HepG2 (cell line): ENCODE measurements around the gene CYP46A1. TPM values are rescaled to one million over a fixed set of nuclear protein-coding genes. Genes with fewer than 3 reads are reported as not detected.

ENCODE experiments used
- CENPBD1 ChIP-seq: sonication (generic); formaldehyde crosslinking; IDR thresholded peaks from 2 replicates; pipeline ENCODE4 v1.8.0; 2022; ENCODE audit warnings: missing genetic modification reagents, low read depth, mild to moderate bottlenecking, borderline replicate concordance
- GABPA ChIP-seq, 2 experiments: IDR thresholded peaks; 2 replicates each; pipeline ENCODE4 v1.6.1; 2011 to 2016; ENCODE audit warnings: low read depth in 2 of 2, low read length in 1 of 2, missing biosample characterization in 1 of 2, missing genetic modification characterization in 1 of 2
- GABPB1 ChIP-seq: IDR thresholded peaks from 2 replicates; pipeline ENCODE4 v1.6.1; 2016; ENCODE audit warnings: mild to moderate bottlenecking, missing genetic modification reagents, moderate library complexity, missing compliant biosample characterization
- HCFC1 ChIP-seq: fragments of 150-350 bp; IDR thresholded peaks from 2 replicates; pipeline ENCODE4 v1.6.1; 2014; ENCODE audit warnings: low read depth, low read length
- MEF2D ChIP-seq: sonication (generic); formaldehyde crosslinking; IDR thresholded peaks from 2 replicates; pipeline ENCODE4 v1.5.1; 2020; ENCODE audit warnings: mild to moderate bottlenecking, missing genetic modification reagents
- POLR2A ChIP-seq, 2 experiments: IDR thresholded peaks; 2 replicates each; pipeline ENCODE4 v1.6.1; 2011; ENCODE audit warnings: low read depth in 2 of 2, low read length in 2 of 2, mild to moderate bottlenecking in 1 of 2, moderate library complexity in 1 of 2; ENCODE audit not compliant: insufficient read depth in 1 of 2
- RELA ChIP-seq: sonication (generic); formaldehyde crosslinking; IDR thresholded peaks from 2 replicates; pipeline ENCODE4 v1.4.0; 2020; ENCODE audit warnings: missing genetic modification reagents
- THRA ChIP-seq: sonication (generic); formaldehyde crosslinking; IDR thresholded peaks from 2 replicates; pipeline ENCODE4 v1.4.0; 2020; ENCODE audit warnings: missing genetic modification reagents, borderline replicate concordance
- ZBTB49 ChIP-seq: sonication (generic); formaldehyde crosslinking; IDR thresholded peaks from 2 replicates; pipeline ENCODE4 v1.4.0; 2020; ENCODE audit warnings: missing genetic modification reagents, borderline replicate concordance
- ZNF33B ChIP-seq: sonication (generic); formaldehyde crosslinking; IDR thresholded peaks from 2 replicates; pipeline ENCODE4 v1.5.1; 2020; ENCODE audit warnings: mild to moderate bottlenecking, missing genetic modification reagents
- ZNF484 ChIP-seq: sonication (generic); formaldehyde crosslinking; IDR thresholded peaks from 2 replicates; pipeline ENCODE4 v1.5.1; 2020; ENCODE audit warnings: mild to moderate bottlenecking, low read depth, missing genetic modification reagents, borderline replicate concordance
- ZNF496 ChIP-seq: sonication (generic); formaldehyde crosslinking; IDR thresholded peaks from 2 replicates; pipeline ENCODE4 v1.8.1; 2023; ENCODE audit warnings: mild to moderate bottlenecking, moderate library complexity, missing genetic modification reagents; ENCODE audit not compliant: insufficient replicate concordance
- ZNF543 ChIP-seq: sonication (generic); formaldehyde crosslinking; IDR thresholded peaks from 2 replicates; pipeline ENCODE4 v1.4.0; 2020; ENCODE audit warnings: mild to moderate bottlenecking, missing genetic modification reagents
- ZNF576 ChIP-seq: sonication (generic); formaldehyde crosslinking; IDR thresholded peaks from 2 replicates; pipeline ENCODE4 v1.4.0; 2020; ENCODE audit warnings: mild to moderate bottlenecking, missing genetic modification reagents
- ZNF644 ChIP-seq: IDR thresholded peaks from 2 replicates; pipeline ENCODE4 v1.6.1; 2016; ENCODE audit warnings: low read depth
- polyA plus RNA-seq, 8 experiments: library from polyadenylated mRNA; depleted of rRNA in 3 of 8; stranded (reverse) in 7 of 8; unstranded in 1 of 8; fragments of >200 nt; fragmentation: Illumina TruSeq in 4 of 8; extraction: Trizol in 4 of 8; gene quantifications; 2 replicates each; pipeline versions ENCODE4 v1.2.1 to v1.2.3, GENCODE V29; 2011 to 2016; ENCODE audit warnings: low read depth in 4 of 8, missing spikeins in 1 of 8, mixed read lengths in 1 of 8; ENCODE audit not compliant: insufficient read depth in 1 of 8
- total RNA-seq, 5 experiments: library from RNA; depleted of rRNA; stranded (reverse); fragments of >200 nt; fragmentation: Illumina TruSeq; extraction: Trizol; gene quantifications; 2 replicates each; pipeline ENCODE4 v1.2.3, GENCODE V29; 2016; ENCODE audit warnings: low read depth in 1 of 5
- TF ChIP-seq, protein P1 (sequence below): sonication (generic); formaldehyde crosslinking; IDR thresholded peaks from 2 replicates; pipeline ENCODE4 v1.9.0; 2022; ENCODE audit warnings: missing genetic modification reagents, mild to moderate bottlenecking, borderline replicate concordance
- TF ChIP-seq, protein P2 (sequence below): sonication (generic); formaldehyde crosslinking; IDR thresholded peaks from 2 replicates; pipeline ENCODE4 v1.5.1; 2020; ENCODE audit warnings: missing genetic modification reagents, mild to moderate bottlenecking, borderline replicate concordance

The CYP46A1 gene
- total and polyA plus RNA-seq, 2 of the 13 experiments (the other 11 are each of a cell fraction or from before 2014, with no cell fraction given) = not detected

- TF ChIP-seq, protein P1, sequence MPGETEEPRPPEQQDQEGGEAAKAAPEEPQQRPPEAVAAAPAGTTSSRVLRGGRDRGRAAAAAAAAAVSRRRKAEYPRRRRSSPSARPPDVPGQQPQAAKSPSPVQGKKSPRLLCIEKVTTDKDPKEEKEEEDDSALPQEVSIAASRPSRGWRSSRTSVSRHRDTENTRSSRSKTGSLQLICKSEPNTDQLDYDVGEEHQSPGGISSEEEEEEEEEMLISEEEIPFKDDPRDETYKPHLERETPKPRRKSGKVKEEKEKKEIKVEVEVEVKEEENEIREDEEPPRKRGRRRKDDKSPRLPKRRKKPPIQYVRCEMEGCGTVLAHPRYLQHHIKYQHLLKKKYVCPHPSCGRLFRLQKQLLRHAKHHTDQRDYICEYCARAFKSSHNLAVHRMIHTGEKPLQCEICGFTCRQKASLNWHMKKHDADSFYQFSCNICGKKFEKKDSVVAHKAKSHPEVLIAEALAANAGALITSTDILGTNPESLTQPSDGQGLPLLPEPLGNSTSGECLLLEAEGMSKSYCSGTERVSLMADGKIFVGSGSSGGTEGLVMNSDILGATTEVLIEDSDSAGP (CRISPR knock-in tag) = peak; percentile 23; the same call in 1 of the 2 replicates
- TF ChIP-seq MEF2D = 0 out of 2 replicates have a peak, but pooled peaks have one; percentile 50
- TF ChIP-seq CENPBD1 = no peak
- no peak for TF ChIP-seq RELA (CRISPR knock-in tag)
- no peak for TF ChIP-seq THRA (CRISPR knock-in tag)
- TF ChIP-seq ZBTB49 (CRISPR knock-in tag) = no peak
- TF ChIP-seq, protein P2, sequence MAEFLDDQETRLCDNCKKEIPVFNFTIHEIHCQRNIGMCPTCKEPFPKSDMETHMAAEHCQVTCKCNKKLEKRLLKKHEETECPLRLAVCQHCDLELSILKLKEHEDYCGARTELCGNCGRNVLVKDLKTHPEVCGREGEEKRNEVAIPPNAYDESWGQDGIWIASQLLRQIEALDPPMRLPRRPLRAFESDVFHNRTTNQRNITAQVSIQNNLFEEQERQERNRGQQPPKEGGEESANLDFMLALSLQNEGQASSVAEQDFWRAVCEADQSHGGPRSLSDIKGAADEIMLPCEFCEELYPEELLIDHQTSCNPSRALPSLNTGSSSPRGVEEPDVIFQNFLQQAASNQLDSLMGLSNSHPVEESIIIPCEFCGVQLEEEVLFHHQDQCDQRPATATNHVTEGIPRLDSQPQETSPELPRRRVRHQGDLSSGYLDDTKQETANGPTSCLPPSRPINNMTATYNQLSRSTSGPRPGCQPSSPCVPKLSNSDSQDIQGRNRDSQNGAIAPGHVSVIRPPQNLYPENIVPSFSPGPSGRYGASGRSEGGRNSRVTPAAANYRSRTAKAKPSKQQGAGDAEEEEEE = no peak
- no peak for TF ChIP-seq ZNF576 (CRISPR knock-in tag)
- TF ChIP-seq HCFC1 = peak; percentile 44; the same call in 1 of the 2 replicates
- no peak for TF ChIP-seq ZNF33B (CRISPR knock-in tag)
- TF ChIP-seq ZNF496 = no peak
- no peak for TF ChIP-seq ZNF484 (CRISPR knock-in tag)
- TF ChIP-seq POLR2A (IDR thresholded peaks at IDR 0.05; ENCODE audit: insufficient read depth in 1 of 2, low read depth in 2 of 2, low read length in 2 of 2) = peak; percentile 35 to 54; a peak in 2 of 4 replicates
- TF ChIP-seq GABPB1 (CRISPR knock-in tag) = peak; percentile 83
- TF ChIP-seq ZNF543 (CRISPR knock-in tag) = no peak
- TF ChIP-seq ZNF644 (CRISPR knock-in tag) = no peak
- TF ChIP-seq GABPA (IDR thresholded peaks at IDR 0.05; ENCODE audit: low read depth, low read length) = no peak
- peak; percentile 72 for TF ChIP-seq GABPA (CRISPR knock-in tag; IDR thresholded peaks at IDR 0.05; ENCODE audit: low read depth)
These were observed at the start of gene CYP46A1 (continued) for GRCh38 chr14:99683619-99684409.
